ENCODE measurements around the gene MAN2A2.

DNA sequence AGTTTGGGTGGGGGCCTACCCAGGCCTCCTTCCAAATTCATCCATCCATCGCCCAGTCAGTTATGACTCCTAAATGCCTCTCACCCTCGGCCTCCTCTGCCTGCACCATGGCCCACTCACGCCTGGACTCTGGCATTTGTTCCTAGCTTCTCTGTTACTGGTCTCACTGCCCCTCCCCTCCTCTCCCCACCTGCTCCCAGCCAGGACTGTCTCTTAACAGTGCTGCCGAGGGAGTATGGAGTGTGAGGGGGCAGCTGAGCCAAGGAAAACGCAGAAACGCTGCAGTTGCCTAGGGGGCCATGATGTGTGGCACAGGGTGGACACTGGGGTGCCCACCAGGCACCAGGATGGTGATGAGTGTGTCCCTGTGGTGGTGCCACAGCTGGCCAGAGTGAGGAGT is 54.7 kb downstream of the MAN2A2 start:
- TF ChIP-seq EZH2phosphoT487 (IDR thresholded peaks at IDR 0.05; ENCODE audit: low read depth, severe bottlenecking, unreplicated experiment): no peak
- TF ChIP-seq, protein P1, sequence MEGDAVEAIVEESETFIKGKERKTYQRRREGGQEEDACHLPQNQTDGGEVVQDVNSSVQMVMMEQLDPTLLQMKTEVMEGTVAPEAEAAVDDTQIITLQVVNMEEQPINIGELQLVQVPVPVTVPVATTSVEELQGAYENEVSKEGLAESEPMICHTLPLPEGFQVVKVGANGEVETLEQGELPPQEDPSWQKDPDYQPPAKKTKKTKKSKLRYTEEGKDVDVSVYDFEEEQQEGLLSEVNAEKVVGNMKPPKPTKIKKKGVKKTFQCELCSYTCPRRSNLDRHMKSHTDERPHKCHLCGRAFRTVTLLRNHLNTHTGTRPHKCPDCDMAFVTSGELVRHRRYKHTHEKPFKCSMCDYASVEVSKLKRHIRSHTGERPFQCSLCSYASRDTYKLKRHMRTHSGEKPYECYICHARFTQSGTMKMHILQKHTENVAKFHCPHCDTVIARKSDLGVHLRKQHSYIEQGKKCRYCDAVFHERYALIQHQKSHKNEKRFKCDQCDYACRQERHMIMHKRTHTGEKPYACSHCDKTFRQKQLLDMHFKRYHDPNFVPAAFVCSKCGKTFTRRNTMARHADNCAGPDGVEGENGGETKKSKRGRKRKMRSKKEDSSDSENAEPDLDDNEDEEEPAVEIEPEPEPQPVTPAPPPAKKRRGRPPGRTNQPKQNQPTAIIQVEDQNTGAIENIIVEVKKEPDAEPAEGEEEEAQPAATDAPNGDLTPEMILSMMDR (IDR thresholded peaks at IDR 0.05; ENCODE audit: poor library complexity): no peak
- TF ChIP-seq EZH2 (IDR thresholded peaks at IDR 0.05; ENCODE audit: borderline replicate concordance): no peak

All from hepatocyte (in vitro differentiated cells).